ENCODE results near the gene ELAVL1.
"Not testable (repeated sequence)": the region's sequence is repeated elsewhere in the genome, so short reads cannot be mapped to it uniquely, and the experiment has no call there.

The ELAVL1 gene

GRCh38 chr19:7933411-7933810 lies 72.0 kb downstream of the ELAVL1 start:
- no peak for DNase-seq (ENCODE audit: low read depth)

DNA sequence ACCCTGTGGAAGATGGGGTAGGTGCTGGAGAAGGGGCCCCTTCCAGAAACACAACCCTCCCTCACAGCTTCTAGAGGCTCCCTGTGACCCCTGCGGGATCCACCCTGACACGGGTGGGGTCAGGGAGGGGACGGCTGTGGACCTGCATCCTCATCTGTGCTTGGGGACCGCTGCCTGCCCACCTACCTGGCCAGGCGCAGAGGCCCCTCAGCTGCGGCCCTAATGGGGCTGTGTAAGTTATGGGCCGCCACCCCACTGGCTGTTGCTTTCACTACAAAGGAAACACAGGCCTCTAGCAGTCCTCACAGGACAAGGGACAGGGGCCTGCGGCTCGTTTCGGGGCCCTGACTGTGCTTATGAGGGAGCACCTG lies 72.5 kb downstream of the ELAVL1 start:
- no peak for DNase-seq (ENCODE audit: low read depth)

GRCh38 chr19:7932276-7932929 lies 73.0 kb downstream of the ELAVL1 start:
- DNase-seq (ENCODE audit: low read depth), result no peak

- DNase-seq (ENCODE audit: low read depth), result no peak
These were observed 74.0 kb downstream of the ELAVL1 start for GRCh38 chr19:7931221-7932061.

DNA sequence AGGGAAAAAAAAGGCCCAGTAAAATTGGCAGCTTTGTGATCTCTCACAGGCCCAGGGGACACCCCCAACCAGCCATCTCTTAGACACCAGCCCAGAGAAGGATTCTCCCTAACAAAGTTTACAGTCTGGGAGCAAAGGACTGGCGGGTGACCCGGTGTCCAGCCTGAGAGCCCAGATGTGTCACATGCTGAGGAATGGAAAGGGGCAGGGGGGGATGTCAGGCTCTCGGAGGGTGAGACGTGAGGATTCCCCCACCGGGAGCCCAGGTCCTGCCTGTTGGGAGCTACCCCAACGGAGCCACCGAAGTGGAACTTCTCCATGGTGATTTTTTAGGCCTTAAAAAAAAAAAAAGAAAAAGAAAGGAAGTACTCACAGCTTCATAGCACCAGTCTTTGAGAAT lies 74.7 kb downstream of the ELAVL1 start:
- no peak for DNase-seq (ENCODE audit: low read depth)

DNA sequence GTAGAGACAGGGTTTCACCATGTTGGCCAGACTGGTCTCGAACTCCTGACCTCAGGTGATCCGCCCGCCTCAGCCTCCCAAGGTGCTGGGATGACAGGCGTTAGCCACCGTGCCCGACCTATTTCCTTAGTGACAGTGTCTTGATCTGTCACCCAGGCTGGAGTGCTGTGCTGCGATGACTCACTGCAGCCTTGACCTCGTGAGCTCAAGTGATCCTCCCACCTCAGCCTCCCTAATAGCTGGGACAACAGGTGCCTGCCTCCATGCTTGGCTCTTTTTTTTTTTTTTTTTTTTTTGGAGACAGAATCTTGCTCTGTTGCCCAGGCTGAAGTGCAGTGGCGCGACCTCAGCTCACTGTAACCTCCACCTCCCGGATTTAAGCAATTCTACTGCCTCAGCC lies 75.4 kb downstream of the ELAVL1 start:
- DNase-seq (ENCODE audit: low read depth), result not testable (repeated sequence)

DNA sequence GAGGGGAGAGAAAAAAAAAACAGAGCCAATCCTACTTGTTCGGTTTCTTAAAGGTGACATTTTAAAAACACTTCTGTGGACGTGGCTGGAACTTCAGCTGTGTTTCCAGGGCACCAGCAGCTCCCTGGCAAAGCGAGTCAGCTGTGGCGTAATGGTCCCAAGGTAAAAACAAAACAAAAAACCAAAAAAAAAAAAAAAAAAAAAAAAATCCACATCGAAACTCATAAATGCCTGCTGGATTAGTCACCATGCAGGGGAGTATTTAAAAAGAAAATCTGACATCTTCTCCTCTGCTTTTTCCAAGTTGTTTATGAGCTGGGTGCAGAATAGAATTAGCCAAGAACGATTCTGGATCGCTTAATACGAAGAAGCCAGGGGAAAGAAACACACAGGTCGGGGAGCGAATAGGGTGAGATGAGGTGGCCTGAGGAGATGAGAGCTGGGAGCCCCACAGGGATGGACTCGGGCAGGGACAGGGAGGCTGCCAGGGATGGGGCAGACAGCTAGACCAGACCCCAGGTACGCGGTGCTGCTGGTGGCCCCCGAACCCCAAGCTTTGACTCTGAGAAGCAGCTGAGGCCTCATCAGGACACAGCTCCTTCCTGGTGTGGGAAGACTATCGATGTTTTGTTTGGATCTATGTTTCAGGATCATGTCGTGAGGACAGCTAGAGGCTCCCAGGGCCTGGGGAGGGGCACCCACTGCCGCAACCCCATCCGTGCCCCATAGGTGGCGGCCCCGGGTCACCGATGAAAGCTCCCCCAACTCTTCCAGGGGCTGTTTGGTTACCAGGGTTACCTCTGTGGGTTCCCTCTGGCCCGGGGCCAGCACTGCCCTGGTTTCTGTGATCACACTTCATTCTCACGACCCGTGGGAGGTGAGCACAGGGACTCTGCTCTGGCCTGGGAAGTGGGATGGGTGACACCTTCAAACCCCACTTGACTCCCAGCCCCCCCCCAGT lies 76.4 kb downstream of the ELAVL1 start:
- peak; percentile 82 for DNase-seq (ENCODE audit: low read depth)

DNA sequence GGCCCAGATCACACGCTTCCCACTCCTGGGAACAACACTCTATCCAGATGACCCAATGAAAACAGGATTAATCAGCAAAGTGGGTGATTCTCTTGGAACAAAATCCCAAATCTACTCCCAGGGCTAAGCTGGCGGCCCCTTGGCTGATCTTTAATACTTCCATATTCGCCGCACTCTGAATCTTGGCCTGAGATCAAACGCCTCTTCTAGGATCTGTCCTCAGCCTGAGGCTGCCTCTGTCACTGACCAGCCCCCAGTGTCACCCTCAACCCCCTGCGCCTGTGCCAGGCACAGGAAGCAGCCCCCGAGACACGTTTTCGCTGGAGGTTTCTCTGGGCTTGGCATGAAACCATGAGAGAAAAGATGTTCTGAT lies 77.1 kb downstream of the ELAVL1 start:
- DNase-seq (ENCODE audit: low read depth), result no peak

DNA sequence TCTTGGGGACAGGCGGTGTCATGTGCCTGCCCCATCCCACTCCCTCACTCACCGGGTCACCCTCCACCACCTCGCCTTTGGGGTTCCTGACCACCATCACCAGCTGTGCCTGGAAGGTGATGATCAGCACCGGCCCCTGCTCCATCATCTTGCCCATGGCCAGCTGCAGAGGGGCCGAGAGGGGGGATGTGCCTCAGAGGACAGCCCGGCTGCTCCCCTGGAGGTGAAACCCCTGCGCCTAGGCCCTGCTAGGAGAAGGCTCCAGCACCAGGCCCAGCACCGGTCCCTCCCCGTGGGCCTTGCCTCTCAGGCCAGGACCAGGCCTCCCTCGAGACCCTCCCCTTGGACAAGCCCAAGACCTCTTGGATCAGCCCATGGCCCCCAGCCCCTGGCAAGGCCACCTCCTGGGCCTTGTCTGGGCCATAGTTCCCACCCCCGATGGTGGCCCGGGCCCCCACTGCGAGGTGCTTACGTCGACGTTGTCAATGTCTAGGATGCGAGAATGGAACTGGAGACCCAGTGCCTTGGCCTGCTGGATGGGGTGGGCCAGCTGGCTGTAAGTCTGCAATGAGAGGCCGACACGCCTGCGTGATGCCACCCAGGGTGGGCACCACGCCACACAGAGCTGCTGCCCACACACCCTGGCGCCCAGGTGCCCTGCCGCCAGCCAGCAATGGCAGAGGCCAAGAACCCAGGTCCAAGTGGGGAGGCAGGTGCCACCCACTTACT lies 77.7 kb downstream of the ELAVL1 start:
- no peak for DNase-seq (ENCODE audit: low read depth)

- no peak for DNase-seq (ENCODE audit: low read depth)
These were observed 78.5 kb downstream of the ELAVL1 start for GRCh38 chr19:7926727-7927604.

DNA sequence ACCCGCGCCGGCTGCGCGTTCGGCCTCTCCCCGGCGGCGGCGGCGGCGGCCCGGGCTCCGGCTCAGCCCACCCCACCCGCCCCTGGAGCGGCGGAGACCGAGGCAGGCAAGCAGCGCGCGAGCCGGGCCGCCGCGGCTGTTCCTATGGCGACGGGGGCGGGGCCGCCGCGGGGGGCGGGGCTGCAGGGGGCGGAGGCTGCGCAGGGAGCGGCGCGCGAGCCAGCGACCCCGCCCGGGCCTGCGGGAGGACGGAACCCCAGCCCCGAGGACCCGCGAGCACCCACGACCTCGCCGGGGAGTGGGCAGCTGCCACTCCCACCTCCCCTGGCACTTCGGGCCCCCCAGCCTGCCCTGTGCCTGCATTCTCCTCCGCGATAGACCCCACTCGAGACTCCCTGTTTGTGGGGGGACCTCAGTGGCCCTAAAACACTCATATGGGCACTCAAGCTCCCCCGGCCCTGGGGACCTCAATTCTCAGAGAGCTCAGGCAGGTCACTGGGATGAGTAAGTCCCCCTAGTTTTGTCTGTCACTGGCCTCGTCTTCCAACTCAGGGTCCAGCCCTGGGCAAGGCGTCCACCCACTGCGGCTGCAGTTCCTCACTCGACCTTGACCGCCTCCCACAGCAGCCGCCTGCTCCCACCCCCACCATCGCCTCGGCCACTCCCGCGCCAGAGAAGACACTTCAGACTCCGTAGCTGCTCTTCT lies 79.3 kb downstream of the ELAVL1 start, which contains the start of gene CTXN1:
CTXN1 (minus strand) TSS at position 115 of the 706 bp plus-strand sequence. CDS start 597 bp downstream, outside the sequence.
- peak; percentile 36 for DNase-seq (ENCODE audit: low read depth)

GRCh38 chr19:7925171-7925851 lies 80.1 kb downstream of the ELAVL1 start:
- peak; percentile 54 for DNase-seq (ENCODE audit: low read depth)

DNA sequence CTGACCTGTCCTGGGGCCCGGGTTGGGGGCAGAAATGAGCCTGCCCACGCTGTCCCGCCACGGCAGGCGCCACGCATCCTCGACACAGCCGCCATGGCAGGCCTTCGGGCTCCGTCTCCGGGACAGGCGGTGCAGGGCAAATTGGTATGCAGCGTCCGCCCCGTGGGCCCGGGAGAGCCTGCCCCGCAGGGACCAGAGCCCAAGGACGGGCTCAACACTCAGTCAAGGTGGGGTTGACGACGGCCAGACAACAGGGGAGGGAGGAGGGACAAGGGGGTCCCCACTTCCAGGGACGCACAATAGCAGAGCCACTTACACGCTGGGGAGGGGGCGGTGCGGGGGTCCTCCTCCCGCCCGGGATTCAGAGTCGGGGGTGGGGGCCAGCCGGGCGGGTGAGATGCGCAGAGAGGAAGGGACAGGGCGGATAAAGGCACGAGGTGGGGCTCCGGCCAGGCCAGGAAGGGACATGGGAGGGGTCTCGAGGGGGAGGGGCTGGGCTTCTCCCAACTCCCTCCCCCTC lies 80.7 kb downstream of the ELAVL1 start:
- DNase-seq (ENCODE audit: low read depth), result no peak

- DNase-seq (ENCODE audit: low read depth), result no peak
These were observed 81.2 kb downstream of the ELAVL1 start for GRCh38 chr19:7924241-7924640.

GRCh38 chr19:7923295-7924191 lies 81.9 kb downstream of the ELAVL1 start:
- DNase-seq (ENCODE audit: low read depth), result no peak

DNA sequence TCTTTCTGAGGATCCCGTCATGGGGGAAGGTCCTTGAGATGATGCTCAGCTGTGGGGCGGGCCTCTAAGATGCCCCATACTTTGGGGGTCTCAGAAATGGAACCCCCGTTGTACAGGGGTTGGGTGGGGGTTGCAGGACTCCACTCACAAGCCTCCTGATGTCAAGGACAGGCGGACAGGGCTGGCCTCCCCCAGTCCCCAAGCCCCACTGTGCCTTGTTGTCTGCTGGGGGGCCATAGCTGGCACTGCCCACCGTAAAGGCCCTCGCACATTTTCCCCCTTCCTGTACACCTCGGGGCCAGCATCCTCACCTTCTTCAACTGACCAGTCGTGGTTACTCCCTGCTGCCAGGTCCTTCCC lies 82.6 kb downstream of the ELAVL1 start:
- no peak for DNase-seq (ENCODE audit: low read depth)

- no peak for DNase-seq (ENCODE audit: low read depth)
These were observed 83.2 kb downstream of the ELAVL1 start for GRCh38 chr19:7921967-7922835.

Measured in iris pigment epithelial cell (primary cell).